ENCODE measurements around the gene EGFLAM.
A peak's percentile ranks its signal among the peaks of the same experiment; 100 is the strongest.

Gene EGFLAM

GRCh38 chr5:38267372-38267771 lies 9.0 kb downstream of the EGFLAM start:
- DNase-seq = no peak

GRCh38 chr5:38273626-38274025 lies 15.3 kb downstream of the EGFLAM start:
- no peak for DNase-seq

GRCh38 chr5:38274370-38274769 lies 16.0 kb downstream of the EGFLAM start:
- no peak for DNase-seq

- no peak for DNase-seq
Observed at GRCh38 chr5:38284384-38284783, 26.0 kb downstream of the EGFLAM start.

GRCh38 chr5:38285226-38285625 lies 26.9 kb downstream of the EGFLAM start:
- DNase-seq = no peak

GRCh38 chr5:38286002-38286401 lies 27.6 kb downstream of the EGFLAM start:
- DNase-seq = no peak

GRCh38 chr5:38287124-38287523 lies 28.8 kb downstream of the EGFLAM start:
- no peak for DNase-seq

GRCh38 chr5:38289457-38289856 lies 31.1 kb downstream of the EGFLAM start:
- DNase-seq = no peak

- no peak for DNase-seq
Observed at GRCh38 chr5:38290028-38290653, 31.8 kb downstream of the EGFLAM start.

- DNase-seq = no peak
Observed at GRCh38 chr5:38291355-38291754, 33.0 kb downstream of the EGFLAM start.

- DNase-seq = no peak
Observed at GRCh38 chr5:38292228-38292627, 33.9 kb downstream of the EGFLAM start.

- no peak for DNase-seq
Observed at GRCh38 chr5:38295751-38296150, 37.4 kb downstream of the EGFLAM start.

- DNase-seq = peak; percentile 60
Observed at GRCh38 chr5:38297830-38298608, 39.7 kb downstream of the EGFLAM start.

GRCh38 chr5:38299585-38299984 lies 41.2 kb downstream of the EGFLAM start:
- no peak for DNase-seq

- no peak for DNase-seq
Observed at GRCh38 chr5:38305148-38305547, 46.8 kb downstream of the EGFLAM start.

- no peak for DNase-seq
Observed at GRCh38 chr5:38307845-38308244, 49.5 kb downstream of the EGFLAM start.

- DNase-seq = no peak
Observed at GRCh38 chr5:38316544-38317224, 58.3 kb downstream of the EGFLAM start.

- DNase-seq = no peak
Observed at GRCh38 chr5:38317868-38318267, 59.5 kb downstream of the EGFLAM start.

- DNase-seq = no peak
Observed at GRCh38 chr5:38319491-38319890, 61.1 kb downstream of the EGFLAM start.

- no peak for DNase-seq
Observed at GRCh38 chr5:38321978-38322377, 63.6 kb downstream of the EGFLAM start.

GRCh38 chr5:38323645-38324295 lies 65.4 kb downstream of the EGFLAM start:
- DNase-seq = no peak

GRCh38 chr5:38329132-38329715 lies 70.9 kb downstream of the EGFLAM start:
- no peak for DNase-seq

- no peak for DNase-seq
Observed at GRCh38 chr5:38330207-38330606, 71.8 kb downstream of the EGFLAM start.
